Germinal center (tissue), 1 donor: ENCODE data around the gene HSF2.

Experiments used
- DNase-seq: peaks from one replicate; pipeline ENCODE4 v3.0.0; 2012; ENCODE audit warnings: mixed read lengths, low spot score

Gene HSF2

DNA sequence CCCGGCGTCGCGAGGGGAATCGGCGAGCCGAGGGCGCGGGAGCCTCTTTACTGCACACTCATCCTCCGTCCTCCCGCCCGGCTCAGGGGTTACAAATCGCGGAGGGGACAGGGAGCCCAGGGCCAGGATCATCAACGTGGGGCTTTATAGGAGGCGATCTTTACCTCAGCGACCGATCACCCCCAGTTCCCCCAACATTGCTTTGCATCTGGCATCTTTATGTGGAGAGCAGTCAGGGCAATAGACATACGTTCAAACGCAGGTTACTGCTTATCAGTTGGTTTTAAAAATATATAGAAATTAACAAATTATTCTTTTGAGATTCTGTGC lies 634 bp downstream of the HSF2 start:
- peak; percentile 25 for DNase-seq

DNA sequence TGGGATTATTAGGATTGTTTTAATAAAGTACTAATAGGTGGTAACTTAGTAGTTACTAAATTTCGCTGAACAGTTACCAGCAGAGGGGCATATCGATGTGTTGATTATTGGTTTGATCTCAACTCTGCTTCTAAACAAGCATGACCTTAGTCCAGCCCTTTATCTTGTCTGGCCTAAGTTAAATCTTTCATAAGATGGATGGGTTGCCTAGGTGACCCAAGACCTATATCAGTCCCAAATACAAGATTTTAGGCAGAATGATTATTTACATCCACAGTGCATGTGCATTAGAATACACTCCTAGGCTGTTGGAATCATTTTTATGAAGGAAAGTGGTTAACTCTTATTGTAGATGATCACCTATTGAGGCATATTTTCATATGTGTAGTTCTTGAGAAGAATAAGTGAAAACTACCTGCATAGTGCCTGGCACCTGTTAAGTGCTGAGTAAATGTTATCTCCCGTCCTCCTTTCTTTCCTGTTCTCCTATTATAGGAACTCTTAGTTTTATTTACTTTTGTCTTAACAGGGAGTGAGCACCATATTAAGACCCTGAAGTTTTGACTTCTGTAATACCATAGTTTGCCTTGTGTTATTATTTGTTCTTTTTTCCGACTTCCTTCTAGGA lies 1.1 kb downstream of the HSF2 start:
- DNase-seq = no peak

DNA sequence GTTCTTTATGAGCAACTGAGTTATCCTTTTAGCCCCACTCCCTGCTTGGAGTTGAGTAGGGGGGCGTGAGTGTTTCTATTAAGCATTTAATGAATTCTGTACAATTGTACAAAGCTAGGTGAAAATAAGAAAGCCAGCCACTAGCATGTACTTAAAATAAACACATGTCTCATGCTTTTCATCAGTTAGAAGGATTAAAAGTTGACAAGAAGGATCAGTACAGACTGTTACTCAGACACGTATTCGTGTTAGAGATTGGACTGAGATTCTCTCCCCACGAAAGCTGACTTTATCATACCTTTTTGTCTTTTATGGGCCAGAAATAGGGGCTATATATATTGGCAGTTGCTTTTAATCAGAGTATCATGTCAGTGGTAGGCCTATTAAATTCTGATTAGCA lies 1.7 kb downstream of the HSF2 start:
- no peak for DNase-seq

- no peak for DNase-seq
Observed at GRCh38 chr6:122404444-122404843, 5.0 kb downstream of the HSF2 start.

DNA sequence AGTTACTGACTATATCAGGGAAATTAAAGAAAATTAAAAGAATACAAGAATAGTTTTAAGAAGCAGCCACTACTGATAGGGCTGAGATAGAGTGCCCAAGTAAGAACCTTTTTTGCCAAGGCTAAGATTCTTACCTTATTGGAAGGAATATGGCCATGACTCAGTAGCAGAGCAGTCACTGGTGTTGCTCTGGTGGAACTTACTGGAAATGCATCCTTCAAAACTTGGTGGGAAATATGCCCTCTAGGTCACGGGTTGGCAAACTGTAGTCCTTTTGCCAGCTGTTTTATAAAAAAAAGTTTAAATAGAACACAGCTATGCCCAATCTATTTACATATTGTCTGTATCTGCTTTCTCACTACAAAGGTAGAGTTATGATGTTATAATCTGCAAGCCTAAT lies 6.0 kb downstream of the HSF2 start:
- no peak for DNase-seq

- DNase-seq = no peak
Observed at GRCh38 chr6:122406187-122406586, 6.7 kb downstream of the HSF2 start.

GRCh38 chr6:122407712-122408111 lies 8.3 kb downstream of the HSF2 start:
- no peak for DNase-seq

DNA sequence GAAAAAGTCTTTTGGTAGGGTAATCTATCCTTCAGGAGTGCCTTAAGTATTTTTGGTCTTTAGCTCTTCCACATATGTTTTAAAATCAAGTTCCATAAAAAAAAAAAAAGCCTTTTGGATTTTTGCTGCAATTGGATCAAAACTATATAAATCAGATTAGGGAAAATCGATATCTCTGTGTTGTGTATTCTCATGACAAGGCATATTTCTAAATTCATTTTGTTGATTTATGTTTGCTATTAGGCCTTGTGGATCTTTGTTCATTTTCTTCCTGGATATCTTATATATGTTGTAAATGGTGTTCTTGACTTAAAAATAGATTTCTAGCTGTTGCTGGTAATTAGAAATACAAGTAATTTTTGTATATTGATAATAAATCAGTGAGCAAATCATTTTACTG lies 8.8 kb downstream of the HSF2 start:
- no peak for DNase-seq

DNA sequence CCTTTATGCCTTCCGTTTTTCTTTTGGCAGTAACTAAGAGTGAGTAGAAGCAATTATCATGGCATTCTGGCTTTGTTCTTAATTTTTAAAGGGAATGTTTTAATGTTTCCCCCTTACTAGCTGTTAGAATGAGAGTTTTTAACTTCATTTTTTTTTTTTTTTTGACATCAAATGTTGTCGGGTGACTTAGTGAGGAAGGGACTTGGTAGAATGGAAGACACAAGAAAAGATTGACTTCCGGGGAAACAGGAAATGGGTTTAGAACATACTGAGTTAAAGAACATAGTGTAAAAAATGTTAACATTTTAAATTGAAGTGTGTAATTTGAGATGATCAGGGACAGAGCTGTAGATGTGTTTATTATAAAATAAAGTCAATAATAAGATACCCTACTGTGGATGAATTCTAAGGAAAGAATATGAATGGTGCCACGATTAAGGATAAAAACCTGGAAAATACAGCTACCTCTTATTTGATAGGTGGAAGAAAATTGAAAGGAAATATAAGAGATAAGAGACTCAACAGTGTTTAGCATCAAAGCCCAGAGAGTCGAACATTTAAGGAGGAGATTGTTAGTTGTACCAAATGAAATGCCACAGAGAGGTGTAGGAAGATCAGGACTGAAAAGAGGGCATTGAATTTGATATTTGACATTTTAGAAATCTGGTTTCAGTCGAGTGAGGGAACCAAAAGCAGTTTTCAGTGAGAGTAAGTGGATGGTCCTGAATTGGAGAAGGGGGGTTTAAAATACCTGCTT lies 9.4 kb downstream of the HSF2 start:
- no peak for DNase-seq

DNA sequence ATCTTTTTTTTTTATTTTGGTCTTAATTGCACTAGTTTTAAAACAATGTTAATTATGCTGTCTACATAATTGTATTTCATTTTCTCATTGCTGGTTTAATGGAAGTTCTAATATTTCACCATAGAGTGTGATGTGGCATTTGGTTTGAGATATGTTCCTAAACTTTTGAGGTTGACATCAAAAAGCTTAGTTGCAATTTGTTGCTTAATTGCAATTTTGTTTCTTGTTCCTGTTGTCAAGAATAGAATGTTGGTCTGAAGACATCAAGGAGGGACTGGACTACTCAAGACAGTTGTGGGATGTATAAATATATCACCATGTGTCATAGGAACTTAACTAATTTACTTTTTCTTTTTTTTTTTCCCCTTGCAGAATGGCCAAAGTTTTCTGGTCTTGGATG lies 12.5 kb downstream of the HSF2 start:
- DNase-seq = no peak

- no peak for DNase-seq
Observed at GRCh38 chr6:122416825-122417224, 17.4 kb downstream of the HSF2 start.

- no peak for DNase-seq
Observed at GRCh38 chr6:122422003-122422402, 22.6 kb downstream of the HSF2 start.

DNA sequence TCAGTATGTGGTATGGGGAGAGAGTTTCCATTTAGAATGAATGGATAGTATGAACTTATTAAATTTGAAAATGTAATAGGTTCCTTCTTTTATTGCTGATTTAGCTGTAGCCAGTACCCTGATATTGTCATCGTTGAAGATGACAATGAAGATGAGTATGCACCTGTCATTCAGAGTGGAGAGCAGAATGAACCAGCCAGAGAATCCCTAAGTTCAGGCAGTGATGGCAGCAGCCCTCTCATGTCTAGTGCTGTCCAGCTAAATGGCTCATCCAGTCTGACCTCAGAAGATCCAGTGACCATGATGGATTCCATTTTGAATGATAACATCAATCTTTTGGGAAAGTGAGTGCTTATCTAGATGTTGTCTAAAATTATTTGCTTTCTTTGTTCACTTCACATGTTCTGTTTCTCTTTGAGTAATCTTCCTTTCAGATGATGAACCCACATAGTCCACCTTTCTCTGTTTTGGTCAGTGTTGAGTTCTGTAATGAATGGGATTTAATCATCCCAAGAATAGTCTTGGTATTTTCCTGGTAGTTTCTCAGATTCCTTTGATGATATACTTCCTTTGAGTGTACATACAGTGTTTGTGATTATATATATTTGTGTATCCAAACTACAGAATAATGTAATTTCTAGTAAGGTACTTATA lies 23.3 kb downstream of the HSF2 start:
- no peak for DNase-seq

DNA sequence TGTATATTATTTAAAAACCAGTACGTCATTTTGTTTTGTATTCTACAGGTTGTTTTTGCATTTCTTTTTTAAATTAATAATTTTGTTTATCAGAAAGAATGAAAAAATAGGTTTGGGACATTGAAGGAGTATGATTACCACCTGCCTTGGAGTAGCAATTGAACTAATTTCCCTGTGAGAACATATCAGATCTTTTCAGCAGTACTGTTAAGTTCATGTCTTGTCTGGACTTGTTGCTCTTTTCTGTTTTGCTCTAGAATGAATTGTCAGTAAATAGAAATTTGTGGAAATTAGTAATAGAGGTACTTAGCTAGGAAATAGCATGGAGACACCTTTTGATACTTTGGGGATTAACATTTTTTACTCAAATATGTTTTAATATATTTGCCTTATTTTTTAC lies 24.3 kb downstream of the HSF2 start:
- no peak for DNase-seq

DNA sequence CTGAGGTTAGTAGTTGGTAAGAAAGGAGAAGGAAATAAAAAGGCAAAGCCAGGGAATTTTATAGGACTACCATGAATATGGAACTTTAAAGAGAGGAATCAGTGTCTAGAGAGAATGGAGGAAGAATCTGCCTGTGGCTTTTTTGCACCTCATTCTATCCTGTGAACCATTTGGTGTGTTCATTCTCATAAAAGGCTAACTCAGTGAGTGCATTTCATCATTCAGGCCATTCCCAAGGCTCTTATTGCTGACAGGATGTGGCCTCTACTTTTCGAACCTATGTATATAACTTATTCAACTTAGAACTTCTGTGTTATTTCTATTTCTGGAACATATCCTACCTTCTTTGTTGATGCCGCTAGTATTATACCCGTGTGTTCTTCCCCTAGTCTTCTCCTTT lies 27.1 kb downstream of the HSF2 start:
- DNase-seq = no peak

DNA sequence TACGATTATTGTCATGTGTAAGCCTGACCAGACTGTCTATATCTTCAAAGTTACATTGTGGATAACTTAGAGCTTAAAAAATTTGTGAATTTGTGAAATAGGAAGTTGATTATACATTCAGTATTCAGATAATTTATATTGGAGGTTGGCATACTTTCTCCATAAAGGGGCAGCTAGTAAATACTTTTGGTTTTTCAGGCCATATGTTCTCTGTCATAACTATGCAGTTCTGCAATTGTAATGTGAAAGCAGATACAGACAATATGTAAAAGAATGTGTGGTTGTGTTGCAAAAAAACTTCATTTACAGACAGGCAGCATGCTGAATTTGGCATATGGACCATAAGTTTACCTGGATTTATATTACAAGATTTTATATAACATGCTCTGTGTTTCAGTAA lies 29.3 kb downstream of the HSF2 start:
- DNase-seq = no peak

GRCh38 chr6:122429323-122429722 lies 29.9 kb downstream of the HSF2 start:
- no peak for DNase-seq

DNA sequence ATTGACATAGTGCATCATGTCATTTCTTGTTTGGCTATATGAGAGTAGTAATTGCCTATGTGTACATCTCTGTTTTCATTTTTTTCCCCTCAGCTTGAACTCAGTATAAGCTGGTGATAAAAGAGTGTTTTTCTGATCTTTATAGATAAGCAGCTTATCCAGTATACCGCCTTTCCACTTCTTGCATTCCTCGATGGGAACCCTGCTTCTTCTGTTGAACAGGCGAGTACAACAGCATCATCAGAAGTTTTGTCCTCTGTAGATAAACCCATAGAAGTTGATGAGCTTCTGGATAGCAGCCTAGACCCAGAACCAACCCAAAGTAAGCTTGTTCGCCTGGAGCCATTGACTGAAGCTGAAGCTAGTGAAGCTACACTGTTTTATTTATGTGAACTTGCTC lies 32.3 kb downstream of the HSF2 start:
- no peak for DNase-seq

GRCh38 chr6:122432816-122433215 lies 33.4 kb downstream of the HSF2 start:
- DNase-seq = no peak

DNA sequence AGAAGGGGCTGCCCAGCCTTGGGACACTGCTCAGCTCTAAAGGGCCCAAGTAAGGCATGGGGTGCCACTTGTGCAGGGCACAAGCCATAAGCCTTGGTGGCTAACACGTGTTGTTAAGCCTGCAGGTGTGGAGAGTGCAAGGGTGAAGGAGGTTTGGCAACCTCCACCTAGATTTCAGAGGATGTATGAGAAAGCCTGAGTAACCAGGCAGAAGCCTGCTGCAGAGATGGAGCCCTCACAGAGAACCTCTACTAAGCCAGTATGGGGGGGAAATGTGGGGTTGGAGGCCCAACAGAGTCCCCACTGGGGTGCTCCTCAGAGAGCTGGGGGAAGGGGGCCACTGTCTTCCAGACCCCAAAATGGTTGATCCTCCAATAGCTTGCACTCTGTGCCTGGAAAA lies 39.5 kb downstream of the HSF2 start:
- DNase-seq = no peak

GRCh38 chr6:122445274-122445673 lies 45.8 kb downstream of the HSF2 start:
- peak; percentile 25 for DNase-seq

DNA sequence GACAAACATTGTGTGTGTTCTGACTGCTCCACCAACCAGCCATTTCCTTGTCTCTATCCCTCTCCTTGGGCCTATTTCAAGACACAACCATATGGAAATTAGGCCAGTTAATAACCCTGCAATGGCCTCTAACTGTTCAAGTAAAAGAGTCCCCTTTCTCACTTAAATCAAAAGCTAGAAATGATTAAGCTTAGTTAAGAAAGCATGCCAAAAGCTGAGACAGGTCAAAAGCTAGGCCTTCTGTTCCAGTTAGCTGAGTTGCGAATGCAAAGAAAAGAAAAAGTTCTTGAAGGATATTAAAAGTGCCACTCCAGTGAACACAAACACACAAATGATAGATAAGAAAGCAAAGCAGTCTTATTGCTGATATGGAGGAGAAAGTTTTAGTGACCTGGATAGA lies 49.6 kb downstream of the HSF2 start:
- DNase-seq = no peak

GRCh38 chr6:122452509-122452908 lies 53.1 kb downstream of the HSF2 start:
- DNase-seq = no peak

DNA sequence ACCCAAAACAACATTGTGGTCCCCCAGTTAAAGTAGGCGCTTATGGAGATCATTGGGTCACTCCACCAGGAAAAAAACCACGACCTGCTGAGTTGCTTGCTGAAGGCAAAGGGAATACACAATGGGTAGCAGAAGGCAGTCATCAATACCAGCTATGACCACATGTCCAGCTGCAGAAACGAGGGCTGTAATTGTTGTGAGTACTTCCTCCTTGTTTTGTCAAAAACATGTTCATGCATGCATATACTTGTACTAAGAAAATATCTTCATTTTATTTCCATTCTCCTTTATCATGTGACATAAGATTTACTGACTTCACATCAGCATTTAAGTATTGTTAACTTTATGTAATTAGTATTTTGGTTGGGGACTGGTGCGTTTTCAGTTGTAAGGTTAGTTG lies 55.2 kb downstream of the HSF2 start:
- DNase-seq = no peak
